Esophagus squamous epithelium (tissue), 5 donors: ENCODE measurements around the gene ZNF565. TPM values are rescaled to one million over a fixed set of nuclear protein-coding genes. Genes with fewer than 3 reads are reported as not detected.
A peak's percentile ranks its signal among the peaks of the same experiment; 100 is the strongest.

ENCODE experiments used
- DNase-seq: peaks from one replicate; lab custom pipeline; 2025; lab: John Stamatoyannopoulos, UW
- H3K27ac ChIP-seq, 4 donors: fragments of 200-600 bp; sonication (generic); one replicate each; pipeline ENCODE4 v1.5.1; 2016 to 2019; ENCODE audit warnings: mild to moderate bottlenecking in 1 of 4
- H3K27me3 ChIP-seq, 4 donors: fragments of 200-600 bp; sonication (generic); 1 replicate in 3 of 4; 2 replicates in 1 of 4; pipeline versions ENCODE4 v1.5.1 to v1.6.0; 2017 to 2021; ENCODE audit warnings: antibody characterized with exemption in 1 of 4
- H3K36me3 ChIP-seq, 3 donors: fragments of 200-600 bp; sonication (generic); one replicate each; pipeline ENCODE4 v1.5.1; 2016 to 2019
- H3K4me1 ChIP-seq, 3 donors: fragments of 200-600 bp; sonication (generic); one replicate each; pipeline ENCODE4 v1.5.1; 2017 to 2019
- H3K4me3 ChIP-seq, 4 donors: fragments of 200-600 bp; sonication (generic); 1 replicate in 3 of 4; 2 replicates in 1 of 4; pipeline ENCODE4 v1.5.1; 2016 to 2019; ENCODE audit warnings: mild to moderate bottlenecking in 2 of 4, moderate library complexity in 1 of 4
- H3K9me3 ChIP-seq, 3 donors: fragments of 200-600 bp; sonication (generic); one replicate each; pipeline ENCODE4 v1.5.1; 2016 to 2019
- CTCF ChIP-seq, 6 experiments: fragments of 450-650 bp in 4 of 6; fragments of 200-600 bp in 2 of 6; sonication (generic) in 2 of 6; IDR thresholded peaks; one replicate each; pipeline ENCODE4 v1.5.1; 2016 to 2019; ENCODE audit warnings: antibody characterized with exemption in 6 of 6, mild to moderate bottlenecking in 4 of 6, moderate library complexity in 4 of 6
- POLR2A ChIP-seq, 4 donors: fragments of 450-650 bp; IDR thresholded peaks; one replicate each; pipeline ENCODE4 v1.6.1; 2017; ENCODE audit warnings: antibody characterized with exemption in 4 of 4, mild to moderate bottlenecking in 4 of 4, moderate library complexity in 3 of 4
- WGBS, 2 donors: methylation state at CpG; one replicate each; pipeline ENCODE4 v1.1.5; 2018; 5-methylcytosine and 5-hydroxymethylcytosine counted together
- intact Hi-C: fragments of 100-400 bp; cut with DNase I; formaldehyde crosslinking; loops from one replicate; pipeline ENCODE4 v1.15.0; 2022
- total RNA-seq, 4 donors: library from RNA; depleted of rRNA; stranded (reverse); fragments of >200 nt; gene quantifications; one replicate each; pipeline ENCODE4 v1.1.0, GENCODE V29; 2016
- donor health status: DM: yes; HTN: yes; CAD: no.

The ZNF565 gene
- total RNA-seq, 4 donors from 2014 or later = 1.6 to 5.5 (median 2.8) TPM

DNA sequence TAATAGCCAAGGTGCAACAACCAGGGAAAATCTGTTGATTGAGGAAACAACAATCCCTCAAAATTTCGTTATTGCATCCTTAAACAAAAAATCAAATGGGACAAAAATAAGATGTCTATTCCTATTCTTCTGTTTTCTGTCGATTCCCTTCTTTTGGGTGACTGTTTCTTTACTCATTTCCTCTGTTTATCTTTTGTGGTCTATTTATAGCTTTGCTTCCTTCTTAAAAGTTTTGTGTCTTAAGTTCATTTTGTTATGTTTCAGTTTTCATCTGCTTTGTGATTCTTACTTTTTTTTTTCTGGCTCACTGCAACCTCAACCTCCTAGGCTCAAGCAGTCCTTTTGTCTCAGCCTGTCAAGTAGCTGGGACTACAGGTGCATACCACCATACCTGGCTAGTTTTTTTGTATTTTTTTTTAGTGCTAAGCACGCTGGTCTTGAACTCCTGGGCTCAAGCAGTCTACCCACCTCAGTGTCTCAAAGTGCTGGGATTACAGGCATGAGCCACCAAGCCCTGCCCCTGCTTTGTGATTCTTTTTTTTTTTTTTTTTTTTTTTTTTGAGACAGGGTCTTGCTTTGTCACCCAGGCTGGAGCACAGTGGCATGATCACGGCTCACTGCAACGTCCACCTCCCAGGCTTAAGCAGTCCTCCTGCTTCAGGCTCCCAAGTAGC, 10.9 kb upstream of the ZNF565 start:
- Histone ChIP-seq H3K4me1 (peaks cover 0 to 36% (median 11%) of the 10 kb centered on the region in 3 donors), H3K4me3 (no peak overlapping the region), H3K27me3 (no peaks in the 10 kb centered on the region), H3K9me3 (peaks cover 0 to 41% (median 3%) of the 10 kb centered on the region in 3 donors), H3K27ac (no peak overlapping the region), H3K36me3 (peaks cover 27 to 100% (median 46%) of the 10 kb centered on the region in 3 donors)
- WGBS, 2 donors = 50 to 55% methylated on average over 5 of the region's 5 CpGs
- intact Hi-C loops = no loop called here
- TF ChIP-seq POLR2A (IDR thresholded peaks at IDR 0.05) (no peak), CTCF (IDR thresholded peaks at IDR 0.05) (no peak)
- DNase-seq = no peak

GRCh38 chr19:36222503-36222902, 8.0 kb upstream of the ZNF565 start:
- no peak for DNase-seq
- H3K27me3 ChIP-seq = no peaks in the 10 kb centered on the region
- peaks cover 4 to 99% (median 21%) of the 10 kb centered on the region in 3 donors for H3K36me3 ChIP-seq
- TF ChIP-seq CTCF (IDR thresholded peaks at IDR 0.05) = no peak
- no peak for TF ChIP-seq POLR2A (IDR thresholded peaks at IDR 0.05)
- H3K9me3 ChIP-seq = peaks cover 0 to 20% (median 3%) of the 10 kb centered on the region in 3 donors
- H3K4me1 ChIP-seq = peaks cover 0 to 47% (median 11%) of the 10 kb centered on the region in 3 donors
- H3K27ac ChIP-seq = no peak overlapping the region
- 95 to 98% methylated on average over 4 of the region's 4 CpGs for WGBS, 2 donors
- H3K4me3 ChIP-seq = no peak overlapping the region
- intact Hi-C loops = no loop called here

- TF ChIP-seq POLR2A (IDR thresholded peaks at IDR 0.05) (no peak), CTCF (IDR thresholded peaks at IDR 0.05) (no peak)
- Histone ChIP-seq H3K4me3 (no peak overlapping the region), H3K9me3 (peaks cover 0 to 16% (median 3%) of the 10 kb centered on the region in 3 donors), H3K4me1 (peaks cover under 1 to 57% (median 12%) of the 10 kb centered on the region in 3 donors), H3K27ac (no peak overlapping the region), H3K27me3 (no peaks in the 10 kb centered on the region), H3K36me3 (peaks cover 0 to 89% (median 21%) of the 10 kb centered on the region in 3 donors)
- DNase-seq = no peak
- intact Hi-C loops = no loop called here
- WGBS, 2 donors = 81 to 83% methylated on average over 4 of the region's 4 CpGs
These were observed 7.0 kb upstream of the ZNF565 start for GRCh38 chr19:36221474-36221873.

DNA sequence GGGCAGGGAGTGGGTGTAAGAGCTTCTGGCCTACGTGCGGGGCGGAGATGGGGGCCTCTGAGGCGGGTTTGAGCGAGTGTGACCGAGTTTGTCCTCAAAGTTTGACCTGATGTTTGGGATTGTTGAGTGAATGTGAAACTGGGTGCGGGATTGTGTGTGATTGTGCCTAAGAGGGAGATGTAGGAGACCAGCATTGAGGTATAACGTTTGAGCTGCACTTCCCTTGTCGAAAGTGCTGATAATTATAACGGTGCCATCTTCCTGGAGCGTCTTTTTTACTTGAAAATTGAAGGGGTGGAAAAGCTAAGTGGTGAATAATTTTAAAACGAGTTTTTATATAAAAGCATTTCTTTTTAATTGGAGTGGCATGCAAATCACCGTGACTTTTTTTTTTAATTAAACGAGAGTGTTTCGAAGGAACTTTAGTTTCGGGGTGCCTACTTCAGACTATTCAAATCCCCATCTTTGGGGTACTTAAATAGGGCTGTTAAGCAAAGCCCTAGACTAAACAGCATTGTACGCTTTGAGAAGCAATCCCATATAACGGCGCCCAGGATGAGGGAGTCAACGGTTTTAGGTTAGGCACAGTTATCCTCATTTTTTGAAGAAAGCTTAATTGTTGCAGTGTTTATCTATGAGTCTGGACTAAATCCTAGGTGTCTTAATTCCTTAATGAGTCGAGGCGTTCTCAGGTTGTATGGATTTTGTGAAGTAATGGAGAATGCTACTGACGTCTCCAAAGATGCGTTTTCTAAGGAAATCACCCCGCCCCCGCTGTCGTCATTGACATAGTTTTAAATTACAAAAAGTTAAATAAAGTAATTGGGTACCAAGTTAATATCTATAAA, 1.0 kb upstream of the ZNF565 start:
- peak overlapping the region; percentile 71 to 97 (median 80) for H3K4me3 ChIP-seq
- H3K27ac ChIP-seq = peak overlapping the region; percentile 88 to 98 (median 95)
- 1% methylated on average over 24 to 27 of the region's 27 CpGs for WGBS, 2 donors
- no peaks in the 10 kb centered on the region for H3K27me3 ChIP-seq
- peaks cover 0 to 30% (median 0%) of the 10 kb centered on the region in 3 donors for H3K36me3 ChIP-seq
- intact Hi-C loops = no loop called here
- DNase-seq = no peak
- peaks cover 7 to 41% (median 13%) of the 10 kb centered on the region in 3 donors for H3K4me1 ChIP-seq
- no peak for TF ChIP-seq POLR2A (IDR thresholded peaks at IDR 0.05)
- TF ChIP-seq CTCF (IDR thresholded peaks at IDR 0.05) = no peak
- H3K9me3 ChIP-seq = no peaks in the 10 kb centered on the region

- H3K27ac ChIP-seq = no peak overlapping the region
- intact Hi-C loops = no loop called here
- TF ChIP-seq CTCF (IDR thresholded peaks at IDR 0.05) (no peak), POLR2A (IDR thresholded peaks at IDR 0.05) (no peak)
- 86 to 90% methylated on average over 2 of the region's 2 CpGs for WGBS, 2 donors
- no peaks in the 10 kb centered on the region for H3K9me3 ChIP-seq
- no peak for DNase-seq
- H3K4me3 ChIP-seq = no peak overlapping the region
- peaks cover 0 to 5% (median 0%) of the 10 kb centered on the region in 3 donors for H3K36me3 ChIP-seq
- H3K27me3 ChIP-seq = no peaks in the 10 kb centered on the region
- H3K4me1 ChIP-seq = peaks cover 7 to 35% (median 13%) of the 10 kb centered on the region in 3 donors
These were observed 1.6 kb downstream of the ZNF565 start for GRCh38 chr19:36212895-36213294.
